PC-3 (cell line): ENCODE data around the gene SRRM3. TPM values are rescaled to one million over a fixed set of nuclear protein-coding genes. Genes with fewer than 3 reads are reported as not detected.
"Not testable (repeated sequence)": the region's sequence is repeated elsewhere in the genome, so short reads cannot be mapped to it uniquely, and the experiment has no call there.

ENCODE experiments used
- ATAC-seq: fragments of 200-7000 bp; cut with Tn5 transposase; 2 replicates; pipeline ENCODE4 v1.9.1; 2020; ENCODE audit warnings: mild to moderate bottlenecking, moderate library complexity
- BruUV-seq: library from RNA; stranded (reverse); fragments of 400-500 nt; replicated peaks from 2 replicates; lab custom pipeline; 2021; lab: Mats Ljungman, UMichigan
- CTCF ChIA-PET: fragments of 300-600 bp; sonication (Branson Sonifier 250); formaldehyde crosslinking; loops from one replicate; lab custom pipeline; 2022; ENCODE audit warnings: antibody characterized with exemption; lab: Charles Lee
- POLR2A ChIA-PET: fragments of 300-600 bp; sonication (Branson Sonifier 250); formaldehyde crosslinking; loops from one replicate; lab custom pipeline; 2022; ENCODE audit warnings: antibody characterized with exemption; ENCODE audit not compliant: unreplicated experiment; lab: Charles Lee
- DNase-seq: peaks from one replicate; pipeline ENCODE4 v3.0.0-alpha.2; 2015
- H2AFZ ChIP-seq: fragments of 300-600 bp; sonication (generic); 2 replicates; pipeline ENCODE4 v1.6.0; 2016; ENCODE audit warnings: antibody characterized with exemption, low read length
- H3F3A ChIP-seq: fragments of 300-600 bp; sonication (generic); one replicate; pipeline ENCODE4 v1.6.0; 2017; ENCODE audit warnings: antibody characterized with exemption, low read length, control low read depth, mild to moderate bottlenecking; ENCODE audit not compliant: unreplicated experiment
- H3K27ac ChIP-seq: fragments of 300-600 bp; sonication (generic); 2 replicates; pipeline ENCODE4 v1.5.1; 2016; ENCODE audit warnings: mild to moderate bottlenecking, low read length
- H3K27me3 ChIP-seq: fragments of 300-600 bp; sonication (generic); 2 replicates; pipeline ENCODE4 v1.6.1; 2016; ENCODE audit warnings: low read length, mixed read lengths
- H3K36me3 ChIP-seq: fragments of 300-600 bp; sonication (generic); 2 replicates; pipeline ENCODE4 v1.6.1; 2016; ENCODE audit warnings: low read depth, mixed run types, low read length, mixed read lengths
- H3K4me1 ChIP-seq: fragments of 300-600 bp; sonication (generic); 2 replicates; pipeline ENCODE4 v1.5.1; 2016; ENCODE audit warnings: low read length; ENCODE audit not compliant: insufficient read depth
- H3K4me2 ChIP-seq: fragments of 300-600 bp; sonication (generic); 2 replicates; pipeline ENCODE4 v1.6.0; 2016; ENCODE audit warnings: low read length
- H3K4me3 ChIP-seq: fragments of 300-600 bp; sonication (generic); 2 replicates; pipeline ENCODE4 v1.5.1; 2016; ENCODE audit warnings: mild to moderate bottlenecking, low read length, mixed read lengths
- H3K79me2 ChIP-seq: fragments of 300-600 bp; sonication (generic); 2 replicates; pipeline ENCODE4 v1.6.1; 2017; ENCODE audit warnings: low read length, mixed read lengths
- H3K9ac ChIP-seq: fragments of 300-600 bp; sonication (generic); 2 replicates; pipeline ENCODE4 v1.6.0; 2016; ENCODE audit warnings: mild to moderate bottlenecking, low read length
- H3K9me2 ChIP-seq: fragments of 300-600 bp; sonication (generic); replicated peaks from 2 replicates; pipeline ENCODE4 v1.6.1; 2016; ENCODE audit warnings: mixed run types, low read length, mixed read lengths
- H3K9me3 ChIP-seq: fragments of 300-600 bp; sonication (generic); 2 replicates; pipeline ENCODE4 v1.6.1; 2016; ENCODE audit warnings: low read length, mixed read lengths
- H4K20me1 ChIP-seq: fragments of 300-600 bp; sonication (generic); 2 replicates; pipeline ENCODE4 v1.6.1; 2016; ENCODE audit warnings: low read length, mixed read lengths
- CTCF ChIP-seq: fragments of 300-600 bp; sonication (generic); conservative IDR thresholded peaks from 2 replicates; pipeline ENCODE4 v1.5.1; 2017; ENCODE audit warnings: antibody characterized with exemption, low read depth, mild to moderate bottlenecking, low read length
- EZH2 ChIP-seq: fragments of 300-600 bp; sonication (generic); IDR thresholded peaks from one replicate; pipeline ENCODE4 v1.6.1; 2017; ENCODE audit warnings: antibody characterized with exemption, mild to moderate bottlenecking, low read length; ENCODE audit not compliant: unreplicated experiment
- EZH2phosphoT487 ChIP-seq: fragments of 300-600 bp; sonication (generic); IDR thresholded peaks from 2 replicates; pipeline ENCODE4 v1.6.1; 2018; ENCODE audit warnings: mild to moderate bottlenecking, antibody characterized with exemption, low read length, borderline replicate concordance
- intact Hi-C: fragments of 100-400 bp; cut with micrococcal nuclease; formaldehyde crosslinking; loops from 2 replicates; pipeline ENCODE4 v1.9.0; 2023
- total RNA-seq: library from RNA; depleted of rRNA; stranded (reverse); fragments of >200 nt; gene quantifications from 2 replicates; pipeline ENCODE4 v1.2.3, GENCODE V29; 2014

SRRM3 gene
- total RNA-seq, 1 experiment from 2014 or later, result 0.66 TPM

DNA sequence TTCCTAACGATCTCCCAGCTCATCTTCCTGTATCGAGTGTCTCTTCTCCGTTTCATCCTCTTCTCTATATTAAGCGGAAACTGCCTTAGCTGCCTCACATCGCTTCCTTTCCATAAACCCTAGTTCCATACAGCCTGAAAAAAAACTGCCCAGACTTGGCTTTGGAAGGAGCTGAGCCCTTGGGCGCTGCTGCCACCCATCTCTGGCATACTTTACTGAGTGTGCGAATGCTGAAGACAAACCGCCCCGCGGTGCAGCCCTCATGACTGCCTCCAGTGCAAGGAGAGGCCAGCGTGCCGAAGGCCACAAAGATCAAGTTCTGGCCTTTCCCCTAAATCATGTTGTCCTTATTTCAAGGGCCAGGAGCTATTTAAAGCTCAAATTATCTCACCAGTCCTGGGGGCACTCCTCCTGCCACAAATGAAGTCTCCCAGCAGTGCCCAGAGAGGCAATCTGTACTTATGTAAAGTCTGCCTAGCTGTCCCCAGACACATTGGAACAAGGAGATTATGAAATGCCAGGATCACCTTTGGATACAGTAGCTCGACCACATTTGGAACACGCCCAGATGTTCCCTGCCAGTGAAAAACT, 131.9 kb downstream of the SRRM3 start:
- peaks cover 81% of the 10 kb centered on the region for H4K20me1 ChIP-seq
- peaks cover 56% of the 10 kb centered on the region for H3K36me3 ChIP-seq
- ATAC-seq (no peak), DNase-seq (no peak)
- no peaks in the 10 kb centered on the region for H3K27me3 ChIP-seq
- H3K9me3 ChIP-seq, result no peaks in the 10 kb centered on the region
- BruUV-seq, result no TSS peak
- peaks cover 6% of the 10 kb centered on the region for H3K4me1 ChIP-seq
- POLR2A ChIA-PET, result no interaction called here
- CTCF ChIA-PET, result interaction anchor here (0.6 kb wide), 1 partner anchor 13 kb away, joined by 3 read pairs; no protein-coding TSS in a partner anchor
- TF ChIP-seq CTCF (no peak), EZH2phosphoT487 (no peak), EZH2 (no peak)
- no peak overlapping the region for H2AFZ ChIP-seq
- peaks cover 100% of the 10 kb centered on the region for H3K79me2 ChIP-seq
- no peak overlapping the region for H3K9ac ChIP-seq
- H3F3A ChIP-seq, result no peaks in the 10 kb centered on the region
- no peak overlapping the region for H3K4me2 ChIP-seq
- no peak overlapping the region for H3K4me3 ChIP-seq
- intact Hi-C loops, result no loop called here
- no peaks in the 10 kb centered on the region for H3K9me2 ChIP-seq
- H3K27ac ChIP-seq, result no peak overlapping the region

- Histone ChIP-seq H3K27me3 (no peaks in the 10 kb centered on the region), H3F3A (no peaks in the 10 kb centered on the region), H4K20me1 (peaks cover 79% of the 10 kb centered on the region), H3K4me2 (no peak overlapping the region), H3K9me3 (no peaks in the 10 kb centered on the region), H3K9me2 (no peaks in the 10 kb centered on the region), H3K4me1 (peaks cover 10% of the 10 kb centered on the region), H3K4me3 (no peak overlapping the region), H3K36me3 (peaks cover 51% of the 10 kb centered on the region), H2AFZ (no peak overlapping the region), H3K9ac (no peak overlapping the region), H3K27ac (no peak overlapping the region), H3K79me2 (peaks cover 100% of the 10 kb centered on the region)
- ATAC-seq, result no peak
- TF ChIP-seq CTCF, result no peak
- no peak for TF ChIP-seq EZH2phosphoT487
- TF ChIP-seq EZH2, result no peak
- intact Hi-C loops, result no loop called here
- POLR2A ChIA-PET, result no interaction called here
- BruUV-seq, result no TSS peak
- CTCF ChIA-PET, result no interaction called here
- no peak for DNase-seq
Measured at GRCh38 chr7:76334320-76334967, 132.7 kb downstream of the SRRM3 start.

GRCh38 chr7:76335417-76335816, 133.7 kb downstream of the SRRM3 start:
- H3K27me3 ChIP-seq, ATAC-seq, H3K4me2 ChIP-seq, H3K4me3 ChIP-seq, H2AFZ ChIP-seq, H3K27ac ChIP-seq, H3F3A ChIP-seq, H3K9me3 ChIP-seq, DNase-seq, BruUV-seq, H3K9me2 ChIP-seq, POLR2A ChIA-PET, intact Hi-C loops, H3K9ac ChIP-seq: not testable (repeated sequence)
- CTCF ChIA-PET, result interaction anchor here (0.6 kb wide), 1 partner anchor 777 kb away, joined by 5 read pairs; no protein-coding TSS in a partner anchor
- peaks cover 10% of the 10 kb centered on the region for H3K4me1 ChIP-seq
- H4K20me1 ChIP-seq, result peaks cover 81% of the 10 kb centered on the region
- peaks cover 53% of the 10 kb centered on the region for H3K36me3 ChIP-seq
- H3K79me2 ChIP-seq, result peaks cover 100% of the 10 kb centered on the region
